A172 (cell line): ENCODE results near the gene ST6GAL1. TPM values are rescaled to one million over a fixed set of nuclear protein-coding genes. Genes with fewer than 3 reads are reported as not detected.
A peak's percentile ranks its signal among the peaks of the same experiment; 100 is the strongest.
"Not testable (repeated sequence)": the region's sequence is repeated elsewhere in the genome, so short reads cannot be mapped to it uniquely, and the experiment has no call there.

Source experiments
- DNase-seq: peaks from one replicate; pipeline ENCODE4 v3.0.0-alpha.2; 2015; ENCODE audit warnings: low spot score
- total RNA-seq: library from RNA; depleted of rRNA; stranded (reverse); fragments of >200 nt; shearing (Covaris generic); gene quantifications from 2 replicates; pipeline ENCODE4 v1.2.3, GENCODE V29; 2014

ST6GAL1 gene
- total RNA-seq, 1 experiment from 2014 or later = 5.3 TPM

- peak; percentile 73 for DNase-seq
Observed at GRCh38 chr3:186967686-186968085, 37.4 kb downstream of the ST6GAL1 start.

GRCh38 chr3:186969607-186970006 is 39.3 kb downstream of the ST6GAL1 start:
- no peak for DNase-seq

GRCh38 chr3:186971106-186971505 is 40.8 kb downstream of the ST6GAL1 start:
- not testable (repeated sequence) for DNase-seq

GRCh38 chr3:186971578-186971977 is 41.3 kb downstream of the ST6GAL1 start:
- DNase-seq = no peak

GRCh38 chr3:186973702-186974101 is 43.4 kb downstream of the ST6GAL1 start:
- no peak for DNase-seq

GRCh38 chr3:186974824-186975313 is 44.5 kb downstream of the ST6GAL1 start:
- no peak for DNase-seq

GRCh38 chr3:186975726-186976125 is 45.4 kb downstream of the ST6GAL1 start:
- no peak for DNase-seq

- DNase-seq = no peak
Observed at GRCh38 chr3:186976837-186977750, 46.8 kb downstream of the ST6GAL1 start.

- DNase-seq = no peak
Observed at GRCh38 chr3:186978712-186979111, 48.4 kb downstream of the ST6GAL1 start.

GRCh38 chr3:186979852-186980251 is 49.5 kb downstream of the ST6GAL1 start:
- DNase-seq = peak; percentile 12

- DNase-seq = no peak
Observed at GRCh38 chr3:186980989-186981388, 50.7 kb downstream of the ST6GAL1 start.

GRCh38 chr3:186983659-186984058 is 53.3 kb downstream of the ST6GAL1 start:
- DNase-seq = no peak

GRCh38 chr3:186984064-186984463 is 53.7 kb downstream of the ST6GAL1 start:
- DNase-seq = no peak

GRCh38 chr3:186985661-186986364 is 55.5 kb downstream of the ST6GAL1 start:
- no peak for DNase-seq

- no peak for DNase-seq
Observed at GRCh38 chr3:186986406-186986805, 56.1 kb downstream of the ST6GAL1 start.

GRCh38 chr3:186986816-186987215 is 56.5 kb downstream of the ST6GAL1 start:
- DNase-seq = no peak

- DNase-seq = no peak
Observed at GRCh38 chr3:186988806-186989205, 58.5 kb downstream of the ST6GAL1 start.

- no peak for DNase-seq
Observed at GRCh38 chr3:186989429-186989828, 59.1 kb downstream of the ST6GAL1 start.

- DNase-seq = no peak
Observed at GRCh38 chr3:186990277-186990676, 60.0 kb downstream of the ST6GAL1 start.

- DNase-seq = peak; percentile 30
Observed at GRCh38 chr3:186990878-186991308, 60.6 kb downstream of the ST6GAL1 start.

- DNase-seq = no peak
Observed at GRCh38 chr3:186991470-186991869, 61.1 kb downstream of the ST6GAL1 start.

- DNase-seq = not testable (repeated sequence)
Observed at GRCh38 chr3:186992096-186992495, 61.8 kb downstream of the ST6GAL1 start.
